Stimulated activated CD8-positive, alpha-beta memory T cell treated with anti-CD3 and anti-CD28 coated beads, Interleukin-15, amount 100 ng/mL, for 24 hours (primary cell): ENCODE measurements around the gene SLC66A2.
"Not testable (repeated sequence)": the region's sequence is repeated elsewhere in the genome, so short reads cannot be mapped to it uniquely, and the experiment has no call there.

Experiments
- DNase-seq: peaks from one replicate; pipeline ENCODE4 v3.0.0-alpha.2; 2020; ENCODE audit warnings: low read depth

The SLC66A2 gene

GRCh38 chr18:79878741-79879378, 72.6 kb downstream of the SLC66A2 start:
- no peak for DNase-seq

DNA sequence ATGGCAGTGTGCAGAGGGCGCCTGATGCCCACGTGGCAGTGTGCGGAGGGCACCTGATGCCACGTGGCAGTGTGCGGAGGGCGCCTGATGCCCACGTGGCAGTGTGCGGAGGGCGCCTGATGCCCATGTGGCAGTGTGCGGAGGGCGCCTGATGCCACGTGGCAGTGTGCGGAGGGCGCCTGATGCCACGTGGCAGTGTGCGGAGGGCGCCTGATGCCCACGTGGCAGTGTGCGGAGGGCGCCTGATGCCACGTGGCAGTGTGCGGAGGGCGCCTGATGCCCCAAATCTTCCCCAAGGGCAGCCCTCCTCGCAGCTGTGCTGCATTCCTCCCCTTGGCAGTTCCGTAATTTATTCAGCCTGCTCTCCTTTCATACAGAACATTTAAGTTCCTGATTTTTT, 73.2 kb downstream of the SLC66A2 start:
- not testable (repeated sequence) for DNase-seq

DNA sequence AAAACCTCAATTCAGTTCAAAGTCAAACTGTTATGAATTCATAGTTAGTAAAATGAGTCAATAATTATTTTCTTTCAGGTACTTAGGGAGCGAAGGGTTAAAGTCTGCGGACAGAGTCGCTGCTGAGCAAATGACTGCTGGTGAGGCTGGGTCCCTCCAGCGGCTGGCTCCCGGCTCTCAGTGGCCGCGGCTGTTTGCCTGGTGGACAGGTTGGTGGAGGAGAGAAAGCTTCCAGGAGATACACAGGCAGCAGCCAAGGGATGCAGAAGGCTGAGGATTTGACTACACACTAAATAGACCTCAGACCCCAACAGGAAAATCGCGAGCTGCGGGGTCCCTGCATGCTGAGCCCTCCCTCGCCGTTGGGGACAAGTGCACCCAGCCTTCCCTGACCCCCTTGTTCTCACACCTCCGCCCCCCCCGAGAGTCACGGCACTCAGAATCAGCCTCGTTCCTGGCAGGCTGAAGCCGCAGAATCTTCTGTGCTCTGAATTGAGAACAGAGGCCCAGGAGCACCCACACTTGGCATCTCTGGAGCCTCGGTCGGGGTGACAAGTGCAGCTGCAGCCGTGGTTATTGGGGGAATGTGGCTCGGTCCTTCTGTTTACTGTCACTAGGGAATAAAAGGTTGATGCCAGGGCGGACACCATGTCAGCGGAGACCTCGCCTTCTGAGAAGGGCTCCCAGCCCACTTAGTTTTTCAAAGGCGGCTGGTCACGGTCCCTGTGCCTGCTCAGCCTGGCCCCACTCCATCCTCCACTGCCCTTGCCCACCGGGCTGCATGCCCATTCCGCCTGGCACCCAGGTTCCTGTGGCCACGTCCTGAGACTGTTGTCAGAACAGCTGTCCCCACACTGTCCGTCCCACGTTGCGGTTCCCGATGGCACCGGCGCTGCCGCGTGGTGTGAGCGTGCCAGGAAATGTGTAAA, 74.0 kb downstream of the SLC66A2 start:
- DNase-seq = no peak

- DNase-seq = no peak
Measured at GRCh38 chr18:79876497-79876896, 75.0 kb downstream of the SLC66A2 start.

DNA sequence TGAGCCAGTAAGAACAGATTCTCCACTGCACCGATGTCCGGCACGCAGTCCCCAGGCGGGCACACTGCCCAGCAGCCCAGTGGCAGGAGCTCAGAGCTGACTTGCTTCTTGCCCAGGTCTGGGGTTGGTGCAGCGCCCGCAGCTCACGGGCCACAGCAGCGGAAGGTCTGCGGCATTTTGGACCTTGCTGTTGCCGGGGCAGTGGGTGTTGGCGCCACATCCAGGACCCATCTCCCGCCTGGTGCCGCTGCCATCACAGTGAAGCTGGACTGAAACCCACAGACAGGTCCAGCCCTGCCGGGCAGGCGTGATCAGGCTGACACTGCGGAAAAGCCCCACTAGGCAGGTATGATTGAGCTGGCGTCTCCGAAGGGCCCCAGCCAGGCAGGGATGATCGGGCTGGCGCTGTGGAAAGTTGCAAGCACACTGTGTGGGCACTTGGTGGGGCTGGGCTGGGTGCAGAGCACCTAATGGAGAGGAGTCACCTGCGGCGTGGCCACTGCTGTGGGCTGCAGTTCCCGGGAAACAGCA, 75.5 kb downstream of the SLC66A2 start:
- DNase-seq = no peak

DNA sequence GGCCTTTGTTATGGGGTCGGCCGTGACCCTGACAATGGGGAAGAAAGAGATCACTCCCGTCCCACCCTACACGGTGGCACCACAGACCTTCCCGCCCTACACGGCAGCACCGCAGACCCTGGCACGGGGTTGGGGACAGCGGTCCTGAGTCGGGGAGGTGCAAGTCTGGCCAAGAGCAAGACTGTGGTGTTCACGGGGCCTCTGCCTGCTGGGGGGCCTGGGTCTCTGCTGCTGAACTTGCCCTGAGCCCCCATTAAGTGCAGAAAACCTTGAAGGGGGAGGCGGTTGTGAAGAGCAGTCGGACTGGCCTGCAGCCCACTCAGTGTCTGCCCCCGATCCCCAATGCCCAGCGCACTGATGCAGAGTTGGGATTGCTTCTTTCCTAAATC, 75.9 kb downstream of the SLC66A2 start:
- DNase-seq = no peak

DNA sequence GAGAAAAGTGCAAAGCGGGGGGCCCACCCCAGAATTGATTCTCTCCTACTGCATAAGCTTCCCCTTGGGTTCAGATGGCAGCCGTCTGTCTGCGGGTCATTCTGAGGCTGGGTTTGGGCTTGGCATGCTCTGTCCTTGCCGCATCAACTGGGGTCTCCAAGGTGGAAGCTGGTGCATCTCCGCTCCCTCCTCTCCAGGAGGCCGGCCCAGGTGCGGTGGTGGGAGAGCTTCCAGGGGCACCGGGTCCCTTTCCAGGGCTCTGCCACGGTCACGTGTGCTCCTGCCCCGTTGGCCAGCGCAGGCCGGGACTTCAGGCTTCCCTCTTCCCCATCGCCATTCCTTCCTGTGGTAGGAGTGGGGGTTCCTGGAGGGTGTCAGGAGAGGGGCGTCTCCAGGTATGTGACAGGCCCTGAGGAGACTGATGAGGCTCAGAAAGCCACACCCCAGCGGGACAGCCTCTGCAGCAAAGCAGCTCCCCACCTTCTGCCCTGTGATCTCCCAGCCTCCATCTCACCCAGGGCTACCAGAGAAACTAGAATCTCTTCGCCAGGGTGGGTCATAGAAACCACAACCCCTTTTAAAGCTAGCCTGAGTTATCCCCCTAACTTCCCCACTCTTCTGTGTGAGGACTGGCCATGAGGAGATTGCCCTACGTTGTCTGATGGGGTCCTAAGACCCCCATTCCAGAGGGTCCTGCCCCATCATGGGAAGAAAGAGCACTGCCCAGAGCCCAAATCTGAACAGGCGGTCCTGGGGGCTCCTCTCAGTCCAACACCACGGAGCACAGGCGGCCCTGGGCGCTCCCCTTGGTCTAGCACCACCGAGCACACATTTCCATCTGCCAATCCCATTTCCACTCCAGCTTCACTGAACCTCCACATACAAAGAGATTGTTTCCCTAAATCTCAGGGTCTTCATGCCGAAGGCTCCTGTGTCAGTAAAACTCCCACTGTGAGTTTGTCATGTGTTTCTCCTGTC, 76.6 kb downstream of the SLC66A2 start:
- no peak for DNase-seq

DNA sequence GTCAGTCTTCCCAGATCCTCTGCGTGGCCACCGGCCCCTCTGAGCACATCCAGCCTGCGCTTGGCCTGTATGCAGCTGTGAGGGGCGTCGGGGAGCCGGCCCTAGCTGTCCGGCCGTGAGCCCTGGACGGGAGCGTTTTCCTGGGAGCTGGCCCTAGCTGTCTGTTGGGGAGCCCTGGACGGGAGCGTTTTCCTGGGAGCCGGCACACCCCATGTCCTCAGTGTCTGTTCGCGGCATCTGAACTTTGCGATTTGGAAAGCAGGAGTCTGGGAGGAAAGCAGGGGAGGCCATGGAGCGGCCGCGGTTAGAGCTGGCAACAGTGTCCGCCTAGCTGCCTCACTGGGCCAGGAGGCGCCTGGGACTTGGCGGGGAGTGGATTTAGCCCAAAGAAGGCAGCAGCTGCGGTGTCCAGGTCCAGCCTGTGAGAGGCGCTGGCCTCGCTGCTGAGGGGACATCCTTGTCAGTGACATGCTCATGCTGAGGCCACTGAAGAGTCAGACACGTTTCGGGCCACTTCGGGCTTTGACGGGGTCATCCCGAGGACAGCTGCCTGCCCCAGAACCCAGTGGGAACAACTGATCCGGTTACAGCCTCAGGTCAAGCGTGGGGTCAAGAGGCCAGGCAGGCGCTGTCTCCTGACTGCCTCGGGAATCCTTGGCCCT, 77.9 kb downstream of the SLC66A2 start:
- no peak for DNase-seq

- DNase-seq = no peak
Measured at GRCh38 chr18:79872527-79873444, 78.7 kb downstream of the SLC66A2 start.

- DNase-seq = no peak
Measured at GRCh38 chr18:79871481-79872091, 79.9 kb downstream of the SLC66A2 start.

- DNase-seq = no peak
Measured at GRCh38 chr18:79871026-79871390, 80.4 kb downstream of the SLC66A2 start.

DNA sequence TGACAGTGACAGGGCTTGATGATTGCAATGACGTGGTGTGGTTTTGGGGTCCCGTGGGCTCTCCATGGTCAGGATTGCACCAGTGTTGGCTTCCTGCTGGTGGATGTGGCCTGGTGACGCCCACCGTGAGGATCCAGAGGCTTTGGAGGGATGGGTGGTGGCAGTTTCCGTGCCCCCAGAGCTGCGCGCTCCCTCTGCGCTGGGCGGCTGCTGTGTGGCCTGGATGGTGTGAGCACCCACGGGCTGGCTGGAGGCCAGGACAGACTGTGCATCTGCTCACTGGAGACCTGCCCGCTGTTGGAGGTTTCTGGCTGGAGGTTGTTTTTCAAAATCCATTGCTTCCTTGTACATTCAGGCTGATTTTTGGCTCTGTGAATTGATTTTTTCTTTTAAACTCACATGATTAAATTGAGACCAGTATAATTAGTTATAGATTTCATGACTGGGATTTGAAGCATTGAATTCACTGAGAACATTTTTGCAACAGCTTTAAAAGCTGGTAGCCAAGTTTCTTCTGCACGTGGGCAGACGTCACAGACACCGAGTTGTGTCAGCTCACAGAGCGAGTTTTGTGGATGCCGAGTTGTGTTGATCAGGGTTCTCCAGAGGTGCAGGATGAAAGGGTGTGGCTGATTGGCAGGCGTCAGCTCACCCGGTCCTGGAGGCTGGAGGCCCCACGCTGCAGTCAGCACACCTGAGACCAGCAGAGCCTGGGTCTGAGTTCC, 81.0 kb downstream of the SLC66A2 start:
- DNase-seq = no peak

DNA sequence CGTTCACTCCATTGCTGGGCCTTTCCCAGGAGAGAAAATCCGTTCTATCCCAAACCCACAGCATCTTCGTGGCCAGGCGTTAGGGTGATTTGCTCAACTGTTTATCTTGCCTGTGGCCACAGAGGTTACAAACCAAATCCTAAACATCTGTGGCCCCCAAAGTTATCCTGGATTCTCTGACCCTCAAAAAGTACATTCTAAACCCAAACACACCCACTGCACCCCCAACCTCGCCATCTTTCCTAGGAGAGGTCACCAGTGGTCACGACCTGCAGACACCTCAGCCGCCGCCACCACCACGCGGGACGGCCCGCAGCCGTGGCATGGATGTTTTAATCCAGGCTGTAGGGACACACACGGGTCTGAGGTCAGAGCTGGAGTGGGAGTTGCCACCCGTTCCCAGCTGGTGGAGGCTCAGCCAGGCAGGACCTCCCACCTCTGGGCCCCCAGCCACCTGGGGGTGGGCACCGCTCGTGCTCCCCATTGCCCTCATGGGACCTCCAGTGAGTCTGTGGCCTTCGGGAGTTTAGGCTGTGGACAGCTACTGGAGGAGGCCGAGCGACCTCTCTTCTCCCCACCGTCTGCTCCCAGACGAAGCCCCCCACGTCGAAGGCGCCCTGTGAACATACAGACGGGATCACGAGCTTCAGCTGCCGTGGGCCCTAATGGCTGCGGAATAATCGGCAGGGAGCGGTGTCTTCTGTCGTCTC, 81.7 kb downstream of the SLC66A2 start:
- DNase-seq = no peak

DNA sequence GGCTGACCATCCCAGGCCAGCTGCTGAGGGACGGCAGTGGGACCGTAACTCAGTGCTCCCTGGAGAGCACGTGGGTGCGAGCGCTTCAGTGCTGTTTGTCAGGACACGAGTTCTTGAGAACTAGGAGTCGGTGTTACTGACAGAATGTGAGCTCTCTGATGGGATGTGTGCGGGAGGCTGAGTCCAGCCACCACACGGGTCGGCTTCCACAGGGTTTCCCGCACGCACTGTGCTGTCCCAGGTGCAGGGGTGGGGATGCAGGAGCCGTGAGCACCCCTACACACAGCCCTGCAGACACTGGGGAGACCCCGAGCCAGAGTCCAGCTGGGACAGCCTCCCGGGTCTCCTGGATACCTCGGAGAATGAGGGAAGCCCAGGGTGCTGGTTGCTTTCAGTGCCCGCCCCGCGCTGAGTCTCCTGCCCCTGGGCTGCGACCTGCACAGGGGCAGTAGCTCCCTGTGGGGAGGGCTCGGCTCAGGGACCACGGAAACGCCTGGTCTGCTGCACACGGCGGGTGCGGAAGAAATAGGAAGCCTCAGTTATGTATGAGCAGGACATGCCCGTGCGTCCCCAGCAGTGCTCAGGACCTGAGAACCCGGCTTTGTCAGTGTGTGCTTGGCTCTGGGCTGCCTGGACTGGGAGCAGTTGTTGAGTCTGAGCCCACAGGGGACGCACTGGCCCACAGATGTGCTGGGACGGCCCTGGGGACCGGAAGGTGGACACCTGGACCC, 82.5 kb downstream of the SLC66A2 start:
- no peak for DNase-seq

DNA sequence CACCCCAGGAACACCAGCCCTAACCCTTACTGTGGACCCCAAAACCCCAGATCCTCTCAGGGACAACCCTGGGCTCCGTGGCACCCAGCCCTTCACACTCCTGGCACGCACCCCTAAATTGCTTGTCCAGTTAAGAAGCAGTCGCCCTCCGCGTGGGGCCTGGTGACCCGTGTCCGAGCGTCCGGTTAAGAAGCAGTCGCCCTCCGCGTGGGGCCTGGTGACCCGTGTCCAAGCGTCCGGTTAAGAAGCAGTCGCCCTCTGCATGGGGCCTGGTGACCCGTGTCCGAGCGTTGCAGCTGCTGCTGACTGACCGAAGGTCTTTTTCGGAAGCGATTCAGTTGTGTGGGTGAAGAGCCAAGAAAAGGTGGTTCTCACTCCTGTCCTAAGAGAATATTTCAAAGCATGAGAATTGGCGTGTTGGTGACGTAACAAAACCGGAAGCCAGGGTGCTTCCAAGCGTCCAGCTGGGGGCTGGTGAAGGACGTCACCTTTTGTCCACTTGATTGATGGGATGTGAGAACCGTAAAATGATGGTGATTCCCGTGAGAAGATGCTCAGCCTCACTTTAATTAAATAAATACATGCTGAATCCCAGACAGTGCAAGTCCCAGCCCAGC, 83.2 kb downstream of the SLC66A2 start:
- DNase-seq = no peak

- no peak for DNase-seq
Measured at GRCh38 chr18:79867666-79868065, 83.8 kb downstream of the SLC66A2 start.

GRCh38 chr18:79866889-79867574, 84.4 kb downstream of the SLC66A2 start:
- no peak for DNase-seq
